K562 (cell line): Measurements from ENCODE around the gene SPINT1. TPM values are rescaled to one million over a fixed set of nuclear protein-coding genes. Genes with fewer than 3 reads are reported as not detected.

Source experiments
- ATAC-seq: fragments of 200-7000 bp; cut with Tn5 transposase; 3 replicates; pipeline ENCODE4 v1.9.1; 2020; ENCODE audit warnings: moderate library complexity
- BruUV-seq: library from RNA; stranded (reverse); fragments of 400-500 nt; replicated peaks from 2 replicates; lab custom pipeline; 2021; lab: Mats Ljungman, UMichigan
- CTCF ChIA-PET: fragments of 300-600 bp; formaldehyde crosslinking; extraction: SDS; loops from one replicate; lab custom pipeline; 2021; ENCODE audit warnings: low intra/inter-chr PET ratio; lab: Yijun Ruan, JAX
- POLR2A ChIA-PET: fragments of 300-600, 350-650 bp; sonication (Branson Sonifier 250); formaldehyde crosslinking; extraction: SDS; loops from one replicate; lab custom pipeline; 2021; ENCODE audit warnings: antibody characterized with exemption, inconsistent platforms; lab: Yijun Ruan, JAX
- DNase-seq, 4 experiments: peaks; one replicate each; pipeline versions ENCODE4 v3.0.0 to v3.0.0-alpha.2; 2011 to 2018; ENCODE audit warnings: low spot score in 3 of 4, mixed read lengths in 3 of 4; ENCODE audit errors: extremely low read depth in 1 of 4
- FAIRE-seq: peaks from 2 replicates; lab custom pipeline; 2011; peaks lifted over from hg19 to GRCh38; lab: Jason Lieb, UNC
- H2AFZ ChIP-seq: 2 replicates; pipeline ENCODE4 v1.6.0; 2011; ENCODE audit warnings: low read depth, low read length, control low read depth, inconsistent platforms
- H3K27ac ChIP-seq: fragments of 200-600 bp; 3 replicates; pipeline ENCODE4 v1.8.0; 2011; ENCODE audit warnings: low read depth, mild to moderate bottlenecking, control low read depth, inconsistent platforms, low read length, moderate library complexity, mixed read lengths; ENCODE audit errors: extremely low read depth
- H3K27me3 ChIP-seq, 2 experiments: fragments of 300-600 bp in 1 of 2; 2 replicates in 1 of 2; 3 replicates in 1 of 2; pipeline versions ENCODE4 v1.6.0 to v1.8.0; 2011; ENCODE audit warnings: inconsistent platforms in 2 of 2, low read length in 2 of 2, mild to moderate bottlenecking in 1 of 2, mixed read lengths in 1 of 2, moderate library complexity in 1 of 2; ENCODE audit not compliant: control insufficient read depth in 2 of 2, insufficient read depth in 2 of 2
- H3K36me3 ChIP-seq: fragments of 300-600 bp; 3 replicates; pipeline ENCODE4 v1.8.0; 2011; ENCODE audit warnings: mild to moderate bottlenecking, low read length, inconsistent platforms; ENCODE audit not compliant: control insufficient read depth, insufficient read depth
- H3K4me1 ChIP-seq, 2 experiments: fragments of 200-600 bp in 1 of 2; replicated peaks in 1 of 2; 2 replicates in 1 of 2; 3 replicates in 1 of 2; pipeline versions ENCODE4 v1.5.1 to v1.8.0; 2011; ENCODE audit warnings: inconsistent platforms in 2 of 2, low read length in 2 of 2, mild to moderate bottlenecking in 1 of 2, mixed read lengths in 1 of 2, moderate library complexity in 1 of 2; ENCODE audit not compliant: control insufficient read depth in 2 of 2, insufficient read depth in 2 of 2
- H3K4me2 ChIP-seq: 2 replicates; pipeline ENCODE4 v1.6.1; 2011; ENCODE audit warnings: low read length, control low read depth, inconsistent platforms, mixed read lengths; ENCODE audit not compliant: insufficient read depth
- H3K4me3 ChIP-seq: fragments of 200-600 bp; sonication (generic), shearing (Covaris generic); 2 replicates; pipeline ENCODE4 v1.5.1; 2016; ENCODE audit warnings: control low read depth, inconsistent platforms
- H3K79me2 ChIP-seq: fragments of 200-600 bp; 3 replicates; pipeline ENCODE4 v1.8.0; 2011; ENCODE audit warnings: low read length, inconsistent platforms; ENCODE audit not compliant: control insufficient read depth, insufficient read depth
- H3K9ac ChIP-seq, 2 experiments: 2 replicates each; pipeline versions ENCODE4 v1.6.0 to v1.6.1; 2011; ENCODE audit warnings: low read depth in 2 of 2, low read length in 2 of 2, control low read depth in 1 of 2, inconsistent platforms in 1 of 2, mild to moderate bottlenecking in 1 of 2, mixed read lengths in 1 of 2; ENCODE audit not compliant: insufficient read depth in 1 of 2
- H3K9me1 ChIP-seq: one replicate; pipeline ENCODE4 v1.6.0; 2011; ENCODE audit warnings: inconsistent platforms, mild to moderate bottlenecking, low read length, moderate library complexity; ENCODE audit not compliant: control insufficient read depth, insufficient read depth
- H3K9me3 ChIP-seq: replicated peaks from 2 replicates; pipeline ENCODE4 v1.5.1; 2011; ENCODE audit warnings: low read depth, low read length, inconsistent platforms; ENCODE audit not compliant: control insufficient read depth, insufficient read depth
- H4K20me1 ChIP-seq: replicated peaks from 2 replicates; pipeline ENCODE4 v1.6.1; 2011; ENCODE audit warnings: low read length, inconsistent platforms, mixed read lengths; ENCODE audit not compliant: control insufficient read depth, insufficient read depth
- CCNT2 ChIP-seq: IDR thresholded peaks from 2 replicates; pipeline ENCODE4 v1.6.1; 2011; ENCODE audit warnings: borderline replicate concordance, low read depth, mild to moderate bottlenecking, moderate library complexity, mixed read lengths, low read length; ENCODE audit not compliant: insufficient read length; ENCODE audit errors: extremely low read depth
- E2F1 ChIP-seq: sonication (generic); formaldehyde crosslinking; IDR thresholded peaks from 2 replicates; pipeline ENCODE4 v1.8.1; 2023; ENCODE audit warnings: mild to moderate bottlenecking, missing genetic modification reagents, moderate library complexity
- E2F4 ChIP-seq: sonication (generic); formaldehyde crosslinking; IDR thresholded peaks from 2 replicates; pipeline ENCODE4 v1.8.0; 2022; ENCODE audit warnings: mild to moderate bottlenecking, low read depth, missing genetic modification reagents
- ELF1 ChIP-seq: fragments of 200-800 bp; sonication (Bioruptor generic); IDR thresholded peaks from 2 replicates; pipeline ENCODE4 v1.6.1; 2016; ENCODE audit warnings: missing genetic modification characterization, missing compliant biosample characterization
- ETV6 ChIP-seq, 3 experiments: fragments of 150-350 bp in 1 of 3; sonication (generic) in 1 of 3; formaldehyde crosslinking in 1 of 3; IDR thresholded peaks; 2 replicates each; pipeline versions ENCODE4 v1.6.1 to v1.8.0; 2014 to 2022; ENCODE audit warnings: borderline replicate concordance in 2 of 3, low read depth in 2 of 3, antibody characterized with exemption in 1 of 3, low read length in 1 of 3, mild to moderate bottlenecking in 1 of 3, missing genetic modification reagents in 1 of 3
- HES1 ChIP-seq: fragments of 450-650 bp; IDR thresholded peaks from 2 replicates; pipeline ENCODE4 v1.6.1; 2016; ENCODE audit warnings: low read depth, mild to moderate bottlenecking, moderate library complexity
- KLF1 ChIP-seq: fragments of 450-650 bp; IDR thresholded peaks from 2 replicates; pipeline ENCODE4 v1.6.1; 2016; ENCODE audit warnings: missing genetic modification characterization, missing compliant biosample characterization
- OTX1 ChIP-seq: fragments of 450-650 bp; formaldehyde crosslinking; IDR thresholded peaks from 2 replicates; pipeline ENCODE4 v1.4.0; 2022; ENCODE audit warnings: mild to moderate bottlenecking
- TEAD4 ChIP-seq, 2 experiments: sonication (generic) in 1 of 2; formaldehyde crosslinking in 1 of 2; IDR thresholded peaks; 2 replicates each; pipeline versions ENCODE4 v1.6.1 to v1.8.0; 2012 to 2022; ENCODE audit warnings: borderline replicate concordance in 1 of 2, inconsistent platforms in 1 of 2, low read length in 1 of 2, mild to moderate bottlenecking in 1 of 2, missing genetic modification reagents in 1 of 2
- XRCC5 ChIP-seq: fragments of 200-400 bp; formaldehyde crosslinking; IDR thresholded peaks from 2 replicates; pipeline ENCODE4 v1.6.1; 2017; ENCODE audit warnings: low read depth, mild to moderate bottlenecking, low read length
- ZNF354B ChIP-seq: fragments of 250-450 bp; sonication (Bioruptor Pico); IDR thresholded peaks from 2 replicates; pipeline ENCODE4 v1.4.0; 2020
- ZNF639 ChIP-seq, 2 experiments: fragments of 200-800 bp in 1 of 2; sonication (Bioruptor generic) in 1 of 2; sonication (generic) in 1 of 2; formaldehyde crosslinking in 1 of 2; IDR thresholded peaks in 1 of 2; conservative IDR thresholded peaks in 1 of 2; 2 replicates each; pipeline versions ENCODE4 v1.5.0 to v1.6.1; 2016 to 2020; ENCODE audit warnings: missing compliant biosample characterization in 1 of 2, missing genetic modification characterization in 1 of 2, missing genetic modification reagents in 1 of 2
- WGBS: fragments of 100-300 bp; shearing (Covaris generic); methylation state at CpG from one replicate; pipeline ENCODE4 v1.1.6; 2016; ENCODE audit warnings: low coverage, mixed read lengths; ENCODE audit not compliant: insufficient coverage; ENCODE audit errors: missing lambda C conversion rate; 5-methylcytosine and 5-hydroxymethylcytosine counted together
- in situ Hi-C: fragments of 300-500 bp; cut with MboI; formaldehyde crosslinking; loops from 4 replicates; pipeline ENCODE4 v1.15.0; 2018; ENCODE audit warnings: inconsistent platforms, mixed read lengths
- intact Hi-C: fragments of 100-400 bp; cut with micrococcal nuclease; formaldehyde crosslinking; loops from 2 replicates; pipeline ENCODE4 v1.14.2; 2022
- polyA plus RNA-seq, 8 experiments: library from polyadenylated mRNA; depleted of rRNA in 4 of 8; stranded (reverse) in 5 of 8; unstranded in 3 of 8; fragments of >200 nt; fragmentation: Nextera tagmentation in 2 of 8; fragmentation: Illumina TruSeq in 1 of 8; extraction: Ambion mirVana in 2 of 8; extraction: Trizol in 1 of 8; gene quantifications; 2 replicates each; pipeline versions ENCODE4 v1.2.1 to v1.2.3, GENCODE V29; 2011 to 2014; ENCODE audit warnings: inconsistent platforms in 1 of 8, missing spikeins in 1 of 8
- total RNA-seq, 7 experiments: library from RNA; depleted of rRNA in 6 of 7; stranded (reverse); fragments of >200 nt in 6 of 7; fragmentation: Illumina TruSeq in 2 of 7; extraction: Trizol in 2 of 7; gene quantifications; 2 replicates each; pipeline versions ENCODE4 v1.2.1 to v1.2.3, GENCODE V29; 2011 to 2021; ENCODE audit warnings: low replicate concordance in 1 of 7

SPINT1 gene
- total and polyA plus RNA-seq, 9 of the 15 experiments (the other 6 are each of a cell fraction or from before 2014, with no cell fraction given) = 0.78 to 4.5 (median 1.5) TPM

GRCh38 chr15:40893733-40894680 is 50.2 kb downstream of the SPINT1 start, which contains the start of gene VPS18:
TSS of gene VPS18 (plus strand) at chr15:40894450. CDS start at chr15:40894769, 319 bp downstream.
- Histone ChIP-seq H3K9ac (peak within 1 kb of the TSS; percentile 73 to 95), H3K36me3 (peaks cover 27% of the 10 kb centered on the region; the same call in 2 of the 3 replicates), H3K4me3 (peak within 1 kb of the TSS; percentile 92), H3K27me3 (no peaks in the 10 kb centered on the region), H3K27ac (peak within 1 kb of the TSS; percentile 76), H2AFZ (peak within 1 kb of the TSS; percentile 99), H3K4me2 (peak within 1 kb of the TSS; percentile 90), H3K9me1 (no peaks in the 10 kb centered on the region), H3K79me2 (peaks cover 17% of the 10 kb centered on the region), H3K4me1 (peaks cover 8 to 16% of the 10 kb centered on the region in 2 experiments; a peak in 4 of 5 replicates), H4K20me1 (no peaks in the 10 kb centered on the region), H3K9me3 (no peaks in the 10 kb centered on the region)
- WGBS = 3% methylated on average over 47 of the region's 55 CpGs
- in situ Hi-C loops = loop anchor here (5.0 to 10.0 kb wide), 2 partner anchors 37 to 219 kb away; no protein-coding TSS in a partner anchor
- intact Hi-C loops = loop anchor here (1.0 to 10.0 kb wide), 6 partner anchors 37 to 375 kb away; partner anchors contain the start of gene KNL1
- ChIA-PET CTCF (interaction anchor here (0.5 to 6.7 kb wide), 11 partner anchors 12 to 641 kb away, joined by 3 to 75 read pairs (median 4); no protein-coding TSS in a partner anchor), POLR2A (interaction anchor here (0.6 to 1.9 kb wide), 9 partner anchors 9 to 248 kb away, joined by 3 to 14 read pairs (median 4); no protein-coding TSS in a partner anchor)
- FAIRE-seq (peak; percentile 97), DNase-seq (peak; percentile 94 to 98 (median 94)), ATAC-seq (peak; percentile 96)
- BruUV-seq = no TSS peak
- TF ChIP-seq ZNF639 (CRISPR knock-in tag; conservative IDR thresholded peaks at IDR 0.05 in 1 of 2, IDR thresholded peaks at IDR 0.05 in 1 of 2) (peak in 1 of 2 experiments; percentile 60; a peak in 1 of 4 replicates), ZNF354B (no peak), ELF1 (tag) (peak; percentile 92), TEAD4 (IDR thresholded peaks at IDR 0.05; ENCODE audit: low read length) (0 out of 2 replicates have a peak, but pooled peaks have one; percentile 11), TEAD4 (CRISPR knock-in tag; IDR thresholded peaks at IDR 0.05; ENCODE audit: borderline replicate concordance) (no peak), HES1 (peak; percentile 47; the same call in 1 of the 2 replicates), OTX1 (0 out of 2 replicates have a peak, but pooled peaks have one; percentile 32), ETV6 (IDR thresholded peaks at IDR 0.05; ENCODE audit: borderline replicate concordance in 1 of 2, low read depth in 2 of 2, low read length in 1 of 2) (no peak), ETV6 (CRISPR knock-in tag; IDR thresholded peaks at IDR 0.05; ENCODE audit: borderline replicate concordance) (no peak), KLF1 (tag) (peak; percentile 72; the same call in 1 of the 2 replicates), CCNT2 (peak; percentile 69), XRCC5 (peak; percentile 78; the same call in 1 of the 2 replicates), E2F4 (CRISPR knock-in tag) (no peak; the same call in 1 of the 2 replicates), E2F1 (CRISPR knock-in tag) (peak; percentile 18; the same call in 1 of the 2 replicates)
